GM18520 (cell line): ENCODE data around the gene PTCHD1.

Experiments
- ATAC-seq: cut with Tn5 transposase; IDR thresholded peaks from one replicate; pipeline ENCODE4 v1.9.1; 2021; ENCODE audit not compliant: unreplicated experiment

PTCHD1 gene

GRCh38 chrX:23334848-23335599, at the start of gene PTCHD1:
Gene PTCHD1, plus strand, starts transcription at chrX:23334849. Its CDS starts 27 bp downstream, at chrX:23334876.
- ATAC-seq = no peak

GRCh38 chrX:23286731-23287130, 47.9 kb upstream of the PTCHD1 start:
- ATAC-seq = no peak

- ATAC-seq = no peak
Observed at GRCh38 chrX:23287191-23287725, 47.4 kb upstream of the PTCHD1 start.

GRCh38 chrX:23292354-23292987, 42.2 kb upstream of the PTCHD1 start:
- no peak for ATAC-seq

GRCh38 chrX:23292988-23293651, 41.5 kb upstream of the PTCHD1 start:
- ATAC-seq = no peak

GRCh38 chrX:23304881-23305280, 29.8 kb upstream of the PTCHD1 start:
- ATAC-seq = no peak

- no peak for ATAC-seq
Observed at GRCh38 chrX:23311731-23312130, 22.9 kb upstream of the PTCHD1 start.

- ATAC-seq = no peak
Observed at GRCh38 chrX:23312136-23312535, 22.5 kb upstream of the PTCHD1 start.

- ATAC-seq = no peak
Observed at GRCh38 chrX:23317799-23318724, 16.6 kb upstream of the PTCHD1 start.

GRCh38 chrX:23327104-23327503, 7.5 kb upstream of the PTCHD1 start:
- no peak for ATAC-seq

GRCh38 chrX:23331701-23332100, 2.9 kb upstream of the PTCHD1 start:
- ATAC-seq = no peak

- no peak for ATAC-seq
Observed at GRCh38 chrX:23332101-23332887, 2.4 kb upstream of the PTCHD1 start.

- ATAC-seq = no peak
Observed at GRCh38 chrX:23332888-23333821, 1.5 kb upstream of the PTCHD1 start.

GRCh38 chrX:23333842-23334520, 668 bp upstream of the PTCHD1 start:
- ATAC-seq = no peak

GRCh38 chrX:23334521-23334847, 165 bp upstream of the PTCHD1 start:
- no peak for ATAC-seq

GRCh38 chrX:23338334-23338733, 3.7 kb downstream of the PTCHD1 start:
- no peak for ATAC-seq

- ATAC-seq = no peak
Observed at GRCh38 chrX:23341452-23341851, 6.8 kb downstream of the PTCHD1 start.

- no peak for ATAC-seq
Observed at GRCh38 chrX:23344238-23344903, 9.7 kb downstream of the PTCHD1 start.
